AG04449 (cell line): ENCODE results near the gene TSPAN11.
A peak's percentile ranks its signal among the peaks of the same experiment; 100 is the strongest.

Experiments
- CTCF ChIA-PET: fragments of 350-600 bp; formaldehyde crosslinking; extraction: SDS; loops from one replicate; lab custom pipeline; 2021; ENCODE audit warnings: antibody characterized with exemption; lab: Yijun Ruan, JAX
- POLR2A ChIA-PET: fragments of 400-600, 350-600 bp; formaldehyde crosslinking; extraction: SDS; loops from one replicate; lab custom pipeline; 2020; ENCODE audit warnings: antibody characterized with exemption, inconsistent platforms; lab: Yijun Ruan, JAX
- DNase-seq: peaks from one replicate; pipeline ENCODE4 v3.0.0-alpha.2; 2010; ENCODE audit warnings: low read depth, low spot score
- H3K4me3 ChIP-seq: 2 replicates; pipeline ENCODE4 v1.5.1; 2011; ENCODE audit warnings: low read depth, mild to moderate bottlenecking, control low read depth, low read length
- CTCF ChIP-seq: IDR thresholded peaks from one replicate; pipeline ENCODE4 v1.5.1; 2011; ENCODE audit warnings: mild to moderate bottlenecking, moderate library complexity, low read length, control low read depth, inconsistent platforms; ENCODE audit not compliant: insufficient read depth; ENCODE audit errors: missing control alignments

The TSPAN11 gene

DNA sequence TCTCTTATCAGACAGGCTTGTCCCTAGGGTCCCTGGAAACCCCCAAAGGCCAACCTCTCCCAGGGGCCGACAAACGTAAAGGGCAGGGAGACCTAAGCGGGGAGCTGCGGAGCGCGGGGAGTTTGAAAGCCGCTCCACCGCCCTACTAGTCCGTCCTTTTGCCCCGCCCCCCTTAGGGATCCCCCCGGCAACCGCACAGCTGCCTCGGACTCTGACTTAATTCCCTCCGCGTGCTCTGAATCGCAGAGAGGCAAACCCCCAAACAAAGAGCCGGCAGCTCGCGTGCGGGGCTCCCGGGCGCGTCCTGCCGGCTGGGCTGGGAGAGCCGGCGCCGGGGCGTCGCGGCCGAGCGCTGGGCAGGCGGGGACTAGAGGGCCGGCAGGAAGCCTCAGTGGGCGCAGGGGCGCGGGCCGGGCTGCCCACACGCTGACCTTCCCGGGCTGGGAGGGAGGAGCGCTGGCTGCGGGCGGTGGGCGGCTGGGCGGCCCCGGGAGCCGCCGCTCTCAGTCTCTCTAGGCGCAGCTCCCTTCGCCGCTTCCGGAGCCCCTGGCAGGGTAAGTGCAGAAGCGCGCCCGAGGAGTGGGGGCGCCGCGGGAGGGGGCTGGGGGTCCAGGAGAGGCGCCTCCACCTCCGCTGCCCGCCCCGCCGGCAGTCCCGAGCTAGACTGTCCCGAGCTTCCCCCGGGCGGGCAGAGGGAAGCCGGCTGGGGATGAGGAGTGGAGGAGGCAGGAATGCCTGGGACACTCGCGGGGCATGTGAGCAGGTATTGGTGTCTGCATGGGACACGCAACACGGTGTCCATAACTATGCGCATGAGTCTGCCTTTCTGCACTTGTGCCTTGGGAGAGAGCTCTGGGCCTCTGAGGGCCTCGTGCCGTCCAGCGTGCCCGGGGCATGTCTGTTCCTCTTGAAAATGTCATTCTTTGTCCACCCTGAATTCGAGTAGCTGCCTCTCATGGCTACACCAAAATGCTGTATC is at the start of gene TSPAN11:
TSPAN11 (plus strand) TSS at position 506 of the 979 bp plus-strand sequence. CDS start 27,244 bp downstream, outside the sequence.
- DNase-seq = no peak
- POLR2A ChIA-PET = no interaction called here
- H3K4me3 ChIP-seq = peak within 1 kb of the TSS; percentile 45
- CTCF ChIA-PET = no interaction called here
- no peak for TF ChIP-seq CTCF

DNA sequence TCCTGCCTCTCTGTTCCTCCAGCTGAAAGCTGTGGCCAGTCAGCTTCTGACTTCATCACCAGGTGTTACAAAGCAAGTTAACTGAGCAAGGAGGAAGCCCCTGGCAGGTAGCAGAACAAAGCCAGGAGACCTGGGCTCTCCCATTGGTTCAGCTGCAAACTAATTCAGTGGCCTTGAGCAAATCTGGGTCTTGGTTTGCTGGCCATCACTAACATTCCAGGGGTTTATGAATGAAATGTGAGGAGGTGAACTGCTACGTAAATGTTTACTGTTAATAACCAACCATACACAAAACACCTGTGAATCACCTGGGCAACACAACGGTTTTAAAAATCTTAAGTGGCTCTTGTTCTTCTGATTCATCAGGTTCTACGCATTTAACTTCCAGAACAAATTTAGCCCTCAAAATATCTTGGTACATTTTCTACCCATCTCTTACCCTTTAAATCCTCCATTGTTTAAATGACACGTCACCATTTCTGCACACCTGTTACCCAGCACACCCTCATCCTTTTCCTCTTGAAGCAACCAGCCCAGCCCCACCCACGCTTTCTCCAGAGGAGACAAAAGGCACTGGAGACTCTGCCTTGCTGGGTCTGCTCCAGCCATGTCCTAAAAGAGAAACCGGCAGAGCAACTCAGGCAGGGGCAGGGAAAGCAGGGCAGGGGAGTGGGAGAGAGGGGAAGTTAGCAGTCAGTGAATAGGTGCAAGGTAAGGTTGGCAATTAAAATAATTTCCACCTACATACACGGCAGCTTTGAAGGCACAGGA is 49.3 kb upstream of the TSPAN11 start:
- no peak for DNase-seq
- POLR2A ChIA-PET = no interaction called here
- CTCF ChIA-PET = interaction anchor here (0.8 to 1.1 kb wide), 2 partner anchors 109 to 394 kb away, joined by 3 to 4 read pairs; no protein-coding TSS in a partner anchor
- no peak overlapping the region for H3K4me3 ChIP-seq
- TF ChIP-seq CTCF = no peak

GRCh38 chr12:30878024-30878423 is 48.5 kb upstream of the TSPAN11 start:
- no peak for TF ChIP-seq CTCF
- POLR2A ChIA-PET = no interaction called here
- no peak overlapping the region for H3K4me3 ChIP-seq
- CTCF ChIA-PET = no interaction called here
- DNase-seq = no peak

DNA sequence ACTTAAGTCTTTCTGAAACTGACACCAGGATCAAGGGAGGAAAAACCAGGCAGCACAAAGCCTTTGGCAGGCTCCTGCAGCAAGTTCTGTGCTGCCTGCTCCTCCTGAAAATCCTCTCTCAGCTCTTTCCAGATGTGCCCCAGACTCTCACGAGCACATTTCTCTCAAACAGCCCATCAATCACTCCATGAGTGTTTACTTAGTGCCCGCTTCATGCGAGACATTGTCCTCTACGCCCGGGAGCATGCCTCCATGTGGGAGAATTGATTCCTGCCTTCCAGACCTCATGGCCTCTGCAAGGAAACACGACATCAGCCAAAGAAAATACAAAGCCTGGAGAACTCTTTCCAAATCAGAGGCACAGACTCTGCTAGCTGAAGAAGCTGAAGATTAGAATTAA is 46.5 kb upstream of the TSPAN11 start:
- no peak for DNase-seq
- TF ChIP-seq CTCF = no peak
- ChIA-PET POLR2A (no interaction called here), CTCF (interaction anchor here (1.8 kb wide), 1 partner anchor 107 kb away, joined by 5 read pairs; no protein-coding TSS in a partner anchor)
- H3K4me3 ChIP-seq = no peak overlapping the region

DNA sequence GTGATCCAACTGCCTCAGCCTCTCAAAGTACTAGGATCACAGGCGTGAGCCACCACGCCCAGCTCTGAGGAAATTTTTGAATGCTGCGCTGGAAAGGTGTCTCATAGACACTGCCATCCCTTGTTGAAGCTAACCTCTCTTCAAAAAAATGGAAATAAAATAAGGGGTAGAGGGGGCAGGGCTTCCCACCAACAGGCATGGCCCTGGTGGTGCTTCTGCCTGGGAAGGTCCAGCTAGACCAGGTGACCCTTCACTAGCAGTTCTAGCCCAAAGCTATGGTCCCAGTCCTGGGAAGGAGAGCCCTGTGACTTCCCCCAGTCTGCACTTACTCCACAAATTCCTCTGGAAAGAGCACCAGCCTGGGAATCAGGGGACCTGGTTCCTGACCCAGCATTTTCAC is 45.7 kb upstream of the TSPAN11 start:
- no peak for DNase-seq
- ChIA-PET CTCF (interaction anchor here (1.8 kb wide), 1 partner anchor 106 kb away, joined by 5 read pairs; no protein-coding TSS in a partner anchor), POLR2A (no interaction called here)
- TF ChIP-seq CTCF = no peak
- H3K4me3 ChIP-seq = no peak overlapping the region
